Pons (tissue), 1 donor: ENCODE data around the gene FURIN.
"Not testable (repeated sequence)": the region's sequence is repeated elsewhere in the genome, so short reads cannot be mapped to it uniquely, and the experiment has no call there.

Experiments used
- DNase-seq: peaks from one replicate; pipeline ENCODE4 v3.0.0-alpha.2; 2016; ENCODE audit warnings: low spot score

The FURIN gene

GRCh38 chr15:90870354-90871138, 2.2 kb downstream of the FURIN start:
- no peak for DNase-seq

DNA sequence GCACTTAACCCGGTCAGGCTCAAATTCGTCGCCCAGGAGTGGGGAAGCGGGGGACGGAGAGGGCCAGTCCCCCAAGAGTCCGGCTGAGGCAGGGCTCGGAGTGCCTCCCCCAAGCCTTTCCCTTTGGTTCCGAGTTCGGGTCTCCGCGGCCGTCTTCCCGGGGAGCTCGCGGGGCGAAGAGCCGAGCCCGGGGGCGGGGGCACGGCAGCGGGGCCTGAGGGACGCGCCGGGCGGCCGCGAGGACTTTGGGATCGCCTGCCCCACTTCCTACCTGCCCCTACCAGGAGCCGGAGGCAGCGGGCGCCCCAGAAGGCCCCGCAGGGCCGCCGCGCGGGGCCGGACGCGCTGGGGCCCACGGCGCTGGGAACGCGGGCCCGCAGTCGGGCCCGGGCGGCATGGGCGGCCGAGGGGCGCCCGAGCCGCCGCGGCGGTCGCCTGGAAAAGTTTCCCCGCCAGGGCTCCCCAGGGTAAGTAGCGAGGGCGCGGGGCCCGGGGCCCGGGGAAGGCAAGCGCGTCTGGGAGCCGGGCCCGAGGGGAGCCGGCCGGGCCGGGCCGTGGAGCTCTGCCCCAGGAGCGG, 2.8 kb downstream of the FURIN start:
- DNase-seq = no peak

DNA sequence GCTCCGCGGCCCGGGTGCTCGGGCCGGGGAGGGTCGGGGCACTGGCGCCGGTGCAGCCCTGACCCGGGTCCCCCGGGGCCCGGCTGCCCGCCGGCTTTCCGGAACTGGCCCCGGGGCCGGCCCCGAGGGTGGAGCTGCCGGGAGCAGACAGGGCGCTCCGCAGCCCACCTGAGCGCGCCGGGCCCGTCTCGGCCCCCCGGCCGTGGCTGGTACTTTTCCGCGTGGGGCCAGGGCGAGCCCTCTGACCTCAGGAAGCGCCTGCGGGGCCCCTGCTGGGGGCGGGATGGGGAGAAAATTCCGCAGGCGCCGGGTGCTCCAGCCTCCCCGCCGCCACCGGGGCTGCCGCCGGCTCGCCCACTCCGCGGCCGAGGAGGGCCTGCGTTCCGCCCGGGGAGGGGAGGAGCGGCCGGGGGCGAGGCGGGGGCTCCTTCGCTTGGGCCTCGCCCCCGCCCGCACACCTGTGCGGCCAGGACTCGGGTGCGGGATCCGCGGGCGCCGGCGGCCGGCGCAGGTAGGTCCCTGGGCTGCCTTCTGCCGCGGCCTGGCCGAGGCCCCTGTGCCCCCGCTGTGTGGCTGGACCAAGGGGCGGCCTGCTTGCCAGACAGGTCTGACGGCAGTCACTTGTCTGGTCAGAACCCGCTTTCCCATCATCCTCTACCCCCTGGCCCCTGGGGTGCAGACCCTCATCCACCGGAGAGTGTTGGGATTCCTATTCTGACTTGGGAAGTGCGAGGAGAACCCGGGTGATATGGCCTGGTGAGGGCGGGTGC, 3.5 kb downstream of the FURIN start:
- DNase-seq = no peak

DNA sequence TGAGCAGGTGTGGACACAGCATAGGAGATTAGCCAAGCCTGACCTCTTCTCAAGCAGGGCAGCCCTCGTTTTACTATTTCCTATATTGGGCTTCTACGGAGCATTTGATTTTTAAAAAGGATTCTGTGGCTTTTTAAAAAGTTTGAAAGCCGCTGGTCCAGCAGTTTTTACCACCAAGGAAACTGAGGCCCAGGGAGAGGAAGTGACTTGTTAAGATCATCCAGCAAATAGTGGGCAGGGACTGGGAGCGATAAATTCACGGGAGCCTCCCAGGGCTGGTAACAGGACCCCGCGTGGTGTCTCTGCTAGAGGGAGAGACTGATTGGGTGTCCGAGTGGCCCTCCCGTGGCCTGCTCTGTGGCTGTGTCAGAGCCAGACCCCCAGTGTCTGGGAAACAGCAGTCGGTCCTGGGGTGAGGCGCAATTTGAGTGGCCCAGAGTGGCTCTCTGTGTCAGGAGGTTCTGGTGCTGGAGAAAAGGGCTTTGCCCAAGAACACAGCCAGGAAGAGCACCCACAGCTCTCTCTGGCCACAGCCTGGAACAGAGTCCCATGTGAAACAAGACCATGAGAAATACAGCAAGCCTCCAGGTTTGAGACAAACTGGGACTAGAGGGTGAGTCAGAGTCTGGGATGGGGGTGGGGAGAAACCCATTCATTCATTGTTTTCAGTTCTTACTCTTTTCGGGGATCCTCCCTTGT, 4.2 kb downstream of the FURIN start:
- DNase-seq = no peak

- no peak for DNase-seq
Observed at GRCh38 chr15:90873488-90873997, 5.2 kb downstream of the FURIN start.

- no peak for DNase-seq
Observed at GRCh38 chr15:90873998-90874605, 5.7 kb downstream of the FURIN start.

- DNase-seq = not testable (repeated sequence)
Observed at GRCh38 chr15:90874986-90875385, 6.6 kb downstream of the FURIN start.

DNA sequence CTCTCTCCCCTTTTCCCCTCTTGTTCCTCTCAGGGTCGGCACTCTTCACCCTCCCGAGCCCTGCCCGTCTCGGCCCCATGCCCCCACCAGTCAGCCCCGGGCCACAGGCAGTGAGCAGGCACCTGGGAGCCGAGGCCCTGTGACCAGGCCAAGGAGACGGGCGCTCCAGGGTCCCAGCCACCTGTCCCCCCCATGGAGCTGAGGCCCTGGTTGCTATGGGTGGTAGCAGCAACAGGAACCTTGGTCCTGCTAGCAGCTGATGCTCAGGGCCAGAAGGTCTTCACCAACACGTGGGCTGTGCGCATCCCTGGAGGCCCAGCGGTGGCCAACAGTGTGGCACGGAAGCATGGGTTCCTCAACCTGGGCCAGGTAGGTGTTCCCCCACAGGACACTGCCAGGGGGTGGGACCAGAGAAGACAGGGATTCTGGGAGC, 7.2 kb downstream of the FURIN start:
- no peak for DNase-seq

GRCh38 chr15:90876046-90876445, 7.7 kb downstream of the FURIN start:
- no peak for DNase-seq

GRCh38 chr15:90876512-90877170, 8.3 kb downstream of the FURIN start:
- no peak for DNase-seq

GRCh38 chr15:90877315-90877714, 8.9 kb downstream of the FURIN start:
- no peak for DNase-seq

- DNase-seq = no peak
Observed at GRCh38 chr15:90877996-90878395, 9.6 kb downstream of the FURIN start.

GRCh38 chr15:90878660-90879059, 10.3 kb downstream of the FURIN start:
- DNase-seq = no peak

- DNase-seq = no peak
Observed at GRCh38 chr15:90879730-90880366, 11.5 kb downstream of the FURIN start.

- DNase-seq = no peak
Observed at GRCh38 chr15:90880381-90881145, 12.2 kb downstream of the FURIN start.

DNA sequence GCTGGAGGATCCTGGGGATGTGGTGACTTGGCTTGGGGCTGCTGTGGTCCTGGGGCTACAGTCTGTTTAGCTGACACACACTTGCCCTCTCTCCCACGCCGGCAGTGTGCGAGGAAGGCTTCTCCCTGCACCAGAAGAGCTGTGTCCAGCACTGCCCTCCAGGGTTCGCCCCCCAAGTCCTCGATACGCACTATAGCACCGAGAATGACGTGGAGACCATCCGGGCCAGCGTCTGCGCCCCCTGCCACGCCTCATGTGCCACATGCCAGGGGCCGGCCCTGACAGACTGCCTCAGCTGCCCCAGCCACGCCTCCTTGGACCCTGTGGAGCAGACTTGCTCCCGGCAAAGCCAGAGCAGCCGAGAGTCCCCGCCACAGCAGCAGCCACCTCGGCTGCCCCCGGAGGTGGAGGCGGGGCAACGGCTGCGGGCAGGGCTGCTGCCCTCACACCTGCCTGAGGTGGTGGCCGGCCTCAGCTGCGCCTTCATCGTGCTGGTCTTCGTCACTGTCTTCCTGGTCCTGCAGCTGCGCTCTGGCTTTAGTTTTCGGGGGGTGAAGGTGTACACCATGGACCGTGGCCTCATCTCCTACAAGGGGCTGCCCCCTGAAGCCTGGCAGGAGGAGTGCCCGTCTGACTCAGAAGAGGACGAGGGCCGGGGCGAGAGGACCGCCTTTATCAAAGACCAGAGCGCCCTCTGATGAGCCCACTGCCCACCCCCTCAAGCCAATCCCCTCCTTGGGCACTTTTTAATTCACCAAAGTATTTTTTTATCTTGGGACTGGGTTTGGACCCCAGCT, 13.0 kb downstream of the FURIN start:
- DNase-seq = no peak

GRCh38 chr15:90881978-90882721, 13.8 kb downstream of the FURIN start:
- no peak for DNase-seq

DNA sequence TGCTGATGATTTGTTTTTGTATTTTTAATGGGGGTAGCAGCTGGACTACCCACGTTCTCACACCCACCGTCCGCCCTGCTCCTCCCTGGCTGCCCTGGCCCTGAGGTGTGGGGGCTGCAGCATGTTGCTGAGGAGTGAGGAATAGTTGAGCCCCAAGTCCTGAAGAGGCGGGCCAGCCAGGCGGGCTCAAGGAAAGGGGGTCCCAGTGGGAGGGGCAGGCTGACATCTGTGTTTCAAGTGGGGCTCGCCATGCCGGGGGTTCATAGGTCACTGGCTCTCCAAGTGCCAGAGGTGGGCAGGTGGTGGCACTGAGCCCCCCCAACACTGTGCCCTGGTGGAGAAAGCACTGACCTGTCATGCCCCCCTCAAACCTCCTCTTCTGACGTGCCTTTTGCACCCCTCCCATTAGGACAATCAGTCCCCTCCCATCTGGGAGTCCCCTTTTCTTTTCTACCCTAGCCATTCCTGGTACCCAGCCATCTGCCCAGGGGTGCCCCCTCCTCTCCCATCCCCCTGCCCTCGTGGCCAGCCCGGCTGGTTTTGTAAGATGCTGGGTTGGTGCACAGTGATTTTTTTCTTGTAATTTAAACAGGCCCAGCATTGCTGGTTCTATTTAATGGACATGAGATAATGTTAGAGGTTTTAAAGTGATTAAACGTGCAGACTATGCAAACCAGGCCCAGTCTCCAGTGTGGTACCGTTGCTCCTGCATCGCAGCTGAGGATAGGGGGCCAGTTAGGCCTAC, 14.6 kb downstream of the FURIN start:
- DNase-seq = no peak
